ENCODE data around the gene CCR9. TPM values are rescaled to one million over a fixed set of nuclear protein-coding genes. Genes with fewer than 3 reads are reported as not detected.

CCR9 gene
- total and polyA plus RNA-seq, 10 of the 15 experiments (the other 5 are each of a cell fraction or from before 2014, with no cell fraction given) = 0.05 to 3.9 (median 2.4) TPM

DNA sequence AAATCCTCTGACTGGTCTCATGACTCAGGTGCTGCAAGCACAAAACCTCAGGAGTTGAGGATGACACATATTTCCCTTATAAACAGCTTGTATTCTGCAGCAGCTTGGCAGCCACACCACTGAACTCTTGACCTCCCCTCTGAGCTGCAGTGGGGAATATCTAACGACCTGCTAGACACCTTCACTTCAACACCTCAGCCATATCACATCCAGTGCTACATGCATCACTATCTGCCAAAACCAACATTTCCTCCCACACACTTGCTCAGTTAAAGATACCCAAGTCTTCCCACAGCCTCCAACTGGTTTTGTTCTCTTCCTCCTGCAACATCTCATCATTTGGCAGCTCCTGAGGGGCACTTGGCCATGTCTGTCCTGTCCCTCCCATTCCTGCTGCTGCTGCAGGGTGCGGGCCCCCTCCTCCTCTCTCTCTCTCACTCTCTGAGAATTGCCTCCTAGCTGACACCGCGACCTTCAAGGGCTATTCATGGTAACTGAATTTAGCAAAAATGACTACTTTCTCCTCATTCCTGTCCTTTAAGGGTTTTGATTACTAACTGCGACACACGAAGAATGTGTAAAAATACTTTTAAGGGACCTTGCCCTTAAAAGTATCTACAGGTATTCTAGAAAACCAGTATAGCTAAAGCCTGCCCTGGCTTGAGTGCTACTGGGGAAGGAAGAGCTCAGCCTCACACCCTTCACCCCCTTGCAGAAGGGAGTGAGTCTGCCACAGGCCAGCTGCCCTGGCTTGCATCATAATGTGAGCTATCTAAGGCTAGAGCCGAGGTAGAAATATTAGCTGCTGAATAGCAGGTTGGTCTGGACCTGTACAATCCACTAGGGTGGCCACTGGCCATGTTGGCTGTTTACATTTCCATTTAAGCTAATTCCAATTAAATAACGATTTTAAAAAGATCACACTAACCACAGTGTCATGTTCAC lies 5.0 kb upstream of the CCR9 start (continued):
- TF ChIP-seq, protein P1, sequence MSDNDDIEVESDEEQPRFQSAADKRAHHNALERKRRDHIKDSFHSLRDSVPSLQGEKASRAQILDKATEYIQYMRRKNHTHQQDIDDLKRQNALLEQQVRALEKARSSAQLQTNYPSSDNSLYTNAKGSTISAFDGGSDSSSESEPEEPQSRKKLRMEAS (IDR thresholded peaks at IDR 0.05; ENCODE audit: low read depth, low read length) = no peak
- TF ChIP-seq HDAC6 (IDR thresholded peaks at IDR 0.05; ENCODE audit: unreplicated experiment) = no peak
- TF ChIP-seq, protein P2, sequence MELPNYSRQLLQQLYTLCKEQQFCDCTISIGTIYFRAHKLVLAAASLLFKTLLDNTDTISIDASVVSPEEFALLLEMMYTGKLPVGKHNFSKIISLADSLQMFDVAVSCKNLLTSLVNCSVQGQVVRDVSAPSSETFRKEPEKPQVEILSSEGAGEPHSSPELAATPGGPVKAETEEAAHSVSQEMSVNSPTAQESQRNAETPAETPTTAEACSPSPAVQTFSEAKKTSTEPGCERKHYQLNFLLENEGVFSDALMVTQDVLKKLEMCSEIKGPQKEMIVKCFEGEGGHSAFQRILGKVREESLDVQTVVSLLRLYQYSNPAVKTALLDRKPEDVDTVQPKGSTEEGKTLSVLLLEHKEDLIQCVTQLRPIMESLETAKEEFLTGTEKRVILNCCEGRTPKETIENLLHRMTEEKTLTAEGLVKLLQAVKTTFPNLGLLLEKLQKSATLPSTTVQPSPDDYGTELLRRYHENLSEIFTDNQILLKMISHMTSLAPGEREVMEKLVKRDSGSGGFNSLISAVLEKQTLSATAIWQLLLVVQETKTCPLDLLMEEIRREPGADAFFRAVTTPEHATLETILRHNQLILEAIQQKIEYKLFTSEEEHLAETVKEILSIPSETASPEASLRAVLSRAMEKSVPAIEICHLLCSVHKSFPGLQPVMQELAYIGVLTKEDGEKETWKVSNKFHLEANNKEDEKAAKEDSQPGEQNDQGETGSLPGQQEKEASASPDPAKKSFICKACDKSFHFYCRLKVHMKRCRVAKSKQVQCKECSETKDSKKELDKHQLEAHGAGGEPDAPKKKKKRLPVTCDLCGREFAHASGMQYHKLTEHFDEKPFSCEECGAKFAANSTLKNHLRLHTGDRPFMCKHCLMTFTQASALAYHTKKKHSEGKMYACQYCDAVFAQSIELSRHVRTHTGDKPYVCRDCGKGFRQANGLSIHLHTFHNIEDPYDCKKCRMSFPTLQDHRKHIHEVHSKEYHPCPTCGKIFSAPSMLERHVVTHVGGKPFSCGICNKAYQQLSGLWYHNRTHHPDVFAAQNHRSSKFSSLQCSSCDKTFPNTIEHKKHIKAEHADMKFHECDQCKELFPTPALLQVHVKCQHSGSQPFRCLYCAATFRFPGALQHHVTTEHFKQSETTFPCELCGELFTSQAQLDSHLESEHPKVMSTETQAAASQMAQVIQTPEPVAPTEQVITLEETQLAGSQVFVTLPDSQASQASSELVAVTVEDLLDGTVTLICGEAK (IDR thresholded peaks at IDR 0.05; ENCODE audit: borderline replicate concordance) = no peak
- no peak for TF ChIP-seq POLR2AphosphoS2 (IDR thresholded peaks at IDR 0.05; ENCODE audit: low read depth, low read length)
- peak; percentile 94 for TF ChIP-seq NBN (IDR thresholded peaks at IDR 0.05)
- TF ChIP-seq ZNF622 (IDR thresholded peaks at IDR 0.05) = no peak
- 0 out of 2 replicates have a peak, but pooled peaks have one; percentile 4 for TF ChIP-seq RAD21 (IDR thresholded peaks at IDR 0.05; ENCODE audit: insufficient read depth, low read depth, low read length)
- peak; percentile 39 for TF ChIP-seq MTA3 (IDR thresholded peaks at IDR 0.05; ENCODE audit: borderline replicate concordance, low read length)
- peak; percentile 6; the same call in 1 of the 2 replicates for TF ChIP-seq TCF7 (IDR thresholded peaks at IDR 0.05; ENCODE audit: borderline replicate concordance)
- TF ChIP-seq, protein P3, sequence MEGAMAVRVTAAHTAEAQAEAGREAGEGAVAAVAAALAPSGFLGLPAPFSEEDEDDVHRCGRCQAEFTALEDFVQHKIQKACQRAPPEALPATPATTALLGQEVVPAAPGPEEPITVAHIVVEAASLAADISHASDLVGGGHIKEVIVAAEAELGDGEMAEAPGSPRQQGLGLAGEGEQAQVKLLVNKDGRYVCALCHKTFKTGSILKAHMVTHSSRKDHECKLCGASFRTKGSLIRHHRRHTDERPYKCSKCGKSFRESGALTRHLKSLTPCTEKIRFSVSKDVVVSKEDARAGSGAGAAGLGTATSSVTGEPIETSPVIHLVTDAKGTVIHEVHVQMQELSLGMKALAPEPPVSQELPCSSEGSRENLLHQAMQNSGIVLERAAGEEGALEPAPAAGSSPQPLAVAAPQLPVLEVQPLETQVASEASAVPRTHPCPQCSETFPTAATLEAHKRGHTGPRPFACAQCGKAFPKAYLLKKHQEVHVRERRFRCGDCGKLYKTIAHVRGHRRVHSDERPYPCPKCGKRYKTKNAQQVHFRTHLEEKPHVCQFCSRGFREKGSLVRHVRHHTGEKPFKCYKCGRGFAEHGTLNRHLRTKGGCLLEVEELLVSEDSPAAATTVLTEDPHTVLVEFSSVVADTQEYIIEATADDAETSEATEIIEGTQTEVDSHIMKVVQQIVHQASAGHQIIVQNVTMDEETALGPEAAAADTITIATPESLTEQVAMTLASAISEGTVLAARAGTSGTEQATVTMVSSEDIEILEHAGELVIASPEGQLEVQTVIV (IDR thresholded peaks at IDR 0.05; ENCODE audit: borderline replicate concordance, partially characterized antibody) = no peak
- TF ChIP-seq CREB1 (IDR thresholded peaks at IDR 0.05; ENCODE audit: low read depth) = peak; percentile 41
- TF ChIP-seq IKZF2 (IDR thresholded peaks at IDR 0.05) = peak; percentile 84 to 90; a peak in 3 of 4 replicates
- no peak for TF ChIP-seq YY1 (IDR thresholded peaks at IDR 0.05; ENCODE audit: low read depth, low read length)
- TF ChIP-seq NFYA (IDR thresholded peaks at IDR 0.05; ENCODE audit: borderline replicate concordance, low read depth, low read length) = no peak
- TF ChIP-seq, protein P4, sequence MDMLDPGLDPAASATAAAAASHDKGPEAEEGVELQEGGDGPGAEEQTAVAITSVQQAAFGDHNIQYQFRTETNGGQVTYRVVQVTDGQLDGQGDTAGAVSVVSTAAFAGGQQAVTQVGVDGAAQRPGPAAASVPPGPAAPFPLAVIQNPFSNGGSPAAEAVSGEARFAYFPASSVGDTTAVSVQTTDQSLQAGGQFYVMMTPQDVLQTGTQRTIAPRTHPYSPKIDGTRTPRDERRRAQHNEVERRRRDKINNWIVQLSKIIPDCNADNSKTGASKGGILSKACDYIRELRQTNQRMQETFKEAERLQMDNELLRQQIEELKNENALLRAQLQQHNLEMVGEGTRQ (IDR thresholded peaks at IDR 0.05; ENCODE audit: borderline replicate concordance, low read depth, low read length) = no peak
- peak; percentile 74; the same call in 1 of the 2 replicates for TF ChIP-seq CHD2 (IDR thresholded peaks at IDR 0.05; ENCODE audit: borderline replicate concordance, low read depth, low read length)
- peak in 1 of 2 experiments; percentile 72; a peak in 1 of 3 replicates for TF ChIP-seq EGR1 (IDR thresholded peaks at IDR 0.05; ENCODE audit: borderline replicate concordance in 1 of 2, low read depth in 2 of 2, low read length in 2 of 2)
- TF ChIP-seq EP300 (IDR thresholded peaks at IDR 0.05; ENCODE audit: borderline replicate concordance in 1 of 2, control insufficient read depth in 1 of 2, low read depth in 2 of 2, low read length in 2 of 2) = peak; percentile 78 to 82; a peak in 3 of 4 replicates
- peak; percentile 88 for TF ChIP-seq MTA2 (IDR thresholded peaks at IDR 0.05; ENCODE audit: low read depth)
- TF ChIP-seq RCOR1 (conservative IDR thresholded peaks at IDR 0.05; ENCODE audit: low read depth, low read length) = no peak
